Peyer's patch (tissue), 4 donors: ENCODE results near the gene DPCD.

Source experiments
- POLR2A ChIP-seq, 2 donors: fragments of 450-650 bp; IDR thresholded peaks; one replicate each; pipeline ENCODE4 v1.5.1; 2017; ENCODE audit warnings: antibody characterized with exemption in 2 of 2, mild to moderate bottlenecking in 2 of 2, moderate library complexity in 2 of 2
- TF ChIP-seq, protein P1 (sequence below), 6 experiments: fragments of 450-650 bp in 4 of 6; fragments of 200-600 bp in 2 of 6; sonication (generic) in 1 of 6; IDR thresholded peaks; one replicate each; pipeline ENCODE4 v1.5.1; 2017 to 2019; ENCODE audit warnings: antibody characterized with exemption in 6 of 6, mild to moderate bottlenecking in 3 of 6, moderate library complexity in 1 of 6

DNA sequence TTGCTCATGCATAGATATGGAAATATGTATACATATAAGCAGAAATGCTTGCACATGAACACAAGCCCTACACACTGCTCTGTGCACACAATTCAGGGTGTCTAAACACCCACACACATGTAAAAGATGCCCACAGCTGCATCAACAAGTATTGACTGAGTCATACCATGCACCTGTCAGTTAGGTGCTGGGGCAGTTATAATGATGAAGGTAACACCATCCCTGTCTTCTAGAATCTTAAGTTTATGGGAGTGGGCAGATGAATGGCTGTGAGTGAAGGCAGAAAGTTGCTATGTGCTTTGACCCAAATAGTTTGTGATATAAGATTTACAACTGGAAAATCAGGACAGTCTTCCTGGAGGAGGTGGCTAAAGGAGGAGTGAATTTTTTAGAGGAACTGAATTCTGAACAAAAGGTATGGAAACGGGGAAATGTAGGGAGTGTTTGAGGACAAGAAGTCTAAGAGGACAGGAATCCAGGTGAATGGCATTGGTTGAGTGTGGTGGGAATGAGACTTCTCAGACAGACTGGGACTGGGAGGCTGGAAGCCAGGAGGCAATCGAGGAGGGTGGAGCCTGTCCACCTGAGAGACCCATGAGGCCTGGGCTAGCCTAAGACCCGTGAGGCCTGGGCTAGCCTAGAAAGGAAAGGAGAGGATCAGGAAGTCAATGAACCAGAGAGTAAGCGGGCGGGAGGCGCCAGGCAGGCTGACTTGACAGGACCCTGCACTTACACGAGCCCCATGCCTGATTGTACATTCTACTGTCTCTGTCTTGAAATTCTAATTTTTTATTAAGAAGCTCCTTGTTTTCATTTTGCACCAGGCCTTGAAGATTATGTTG, 20.7 kb upstream of the DPCD start:
- TF ChIP-seq, protein P1, sequence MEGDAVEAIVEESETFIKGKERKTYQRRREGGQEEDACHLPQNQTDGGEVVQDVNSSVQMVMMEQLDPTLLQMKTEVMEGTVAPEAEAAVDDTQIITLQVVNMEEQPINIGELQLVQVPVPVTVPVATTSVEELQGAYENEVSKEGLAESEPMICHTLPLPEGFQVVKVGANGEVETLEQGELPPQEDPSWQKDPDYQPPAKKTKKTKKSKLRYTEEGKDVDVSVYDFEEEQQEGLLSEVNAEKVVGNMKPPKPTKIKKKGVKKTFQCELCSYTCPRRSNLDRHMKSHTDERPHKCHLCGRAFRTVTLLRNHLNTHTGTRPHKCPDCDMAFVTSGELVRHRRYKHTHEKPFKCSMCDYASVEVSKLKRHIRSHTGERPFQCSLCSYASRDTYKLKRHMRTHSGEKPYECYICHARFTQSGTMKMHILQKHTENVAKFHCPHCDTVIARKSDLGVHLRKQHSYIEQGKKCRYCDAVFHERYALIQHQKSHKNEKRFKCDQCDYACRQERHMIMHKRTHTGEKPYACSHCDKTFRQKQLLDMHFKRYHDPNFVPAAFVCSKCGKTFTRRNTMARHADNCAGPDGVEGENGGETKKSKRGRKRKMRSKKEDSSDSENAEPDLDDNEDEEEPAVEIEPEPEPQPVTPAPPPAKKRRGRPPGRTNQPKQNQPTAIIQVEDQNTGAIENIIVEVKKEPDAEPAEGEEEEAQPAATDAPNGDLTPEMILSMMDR (IDR thresholded peaks at IDR 0.05): no peak
- no peak for TF ChIP-seq POLR2A (IDR thresholded peaks at IDR 0.05)
